SK-N-SH (cell line): ENCODE measurements around the gene ANKS1B. TPM values are rescaled to one million over a fixed set of nuclear protein-coding genes. Genes with fewer than 3 reads are reported as not detected.

ENCODE experiments used
- CTCF ChIA-PET: fragments of 300-600, 350-600 bp; formaldehyde crosslinking; extraction: SDS; loops from one replicate; lab custom pipeline; 2021; lab: Yijun Ruan, JAX
- POLR2A ChIA-PET: fragments of 350-600 bp; sonication (Branson Sonifier 250); formaldehyde crosslinking; extraction: SDS; loops from one replicate; lab custom pipeline; 2020; ENCODE audit warnings: antibody characterized with exemption, inconsistent platforms; lab: Yijun Ruan, JAX
- DNase-seq: peaks from one replicate; pipeline ENCODE4 v3.0.0; 2012
- H2AFZ ChIP-seq: fragments of 200-600 bp; sonication (generic); 2 replicates; pipeline ENCODE4 v1.8.1; 2016; ENCODE audit warnings: antibody characterized with exemption, mild to moderate bottlenecking, low read depth
- H3F3A ChIP-seq: fragments of 200-600 bp; sonication (generic); replicated peaks from 2 replicates; pipeline ENCODE3; 2016; ENCODE audit warnings: antibody characterized with exemption, mild to moderate bottlenecking; ENCODE audit not compliant: insufficient read depth
- H3K27ac ChIP-seq, 2 experiments: fragments of 200-500 bp in 1 of 2; fragments of 200-600 bp in 1 of 2; sonication (Bioruptor generic) in 1 of 2; sonication (generic), shearing (Covaris generic) in 1 of 2; 2 replicates each; pipeline versions ENCODE4 v1.5.1 to v1.6.1; 2014 to 2016; ENCODE audit warnings: low read depth in 2 of 2, inconsistent platforms in 1 of 2, low read length in 1 of 2, mild to moderate bottlenecking in 1 of 2, mixed read lengths in 1 of 2
- H3K27me3 ChIP-seq: fragments of 200-600 bp; sonication (generic), shearing (Covaris generic); 2 replicates; pipeline ENCODE4 v1.6.1; 2016; ENCODE audit warnings: mixed run types; ENCODE audit not compliant: insufficient read depth
- H3K36me3 ChIP-seq, 2 experiments: fragments of 200-500 bp in 1 of 2; fragments of 200-600 bp in 1 of 2; sonication (Bioruptor generic) in 1 of 2; sonication (generic) in 1 of 2; replicated peaks in 1 of 2; 2 replicates each; pipeline versions ENCODE3 to v1.5.1; 2014 to 2016; ENCODE audit warnings: low read length in 1 of 2, mild to moderate bottlenecking in 1 of 2; ENCODE audit not compliant: insufficient read depth in 2 of 2, control insufficient read depth in 1 of 2
- H3K4me1 ChIP-seq, 2 experiments: fragments of 200-500 bp in 1 of 2; fragments of 200-600 bp in 1 of 2; sonication (Bioruptor generic) in 1 of 2; sonication (generic), shearing (Covaris generic) in 1 of 2; 2 replicates each; pipeline versions ENCODE4 v1.5.1 to v1.6.1; 2014 to 2016; ENCODE audit warnings: low read depth in 1 of 2, low read length in 1 of 2, mixed run types in 1 of 2; ENCODE audit not compliant: insufficient read depth in 2 of 2, control insufficient read depth in 1 of 2
- H3K4me2 ChIP-seq: fragments of 200-600 bp; sonication (generic), shearing (Covaris generic); 2 replicates; pipeline ENCODE4 v1.6.1; 2017; ENCODE audit warnings: mixed run types
- H3K4me3 ChIP-seq, 2 experiments: fragments of 200-500 bp in 1 of 2; fragments of 200-600 bp in 1 of 2; sonication (Bioruptor generic) in 1 of 2; sonication (generic), shearing (Covaris generic) in 1 of 2; 2 replicates each; pipeline versions ENCODE4 v1.5.1 to v1.8.1; 2014 to 2016; ENCODE audit warnings: low read depth in 2 of 2, inconsistent platforms in 1 of 2, low read length in 1 of 2, mild to moderate bottlenecking in 1 of 2, mixed read lengths in 1 of 2, moderate library complexity in 1 of 2
- H3K79me2 ChIP-seq: fragments of 200-600 bp; sonication (generic); 2 replicates; pipeline ENCODE4 v1.8.1; 2017; ENCODE audit warnings: mild to moderate bottlenecking; ENCODE audit not compliant: insufficient read depth
- H3K9ac ChIP-seq: fragments of 200-600 bp; sonication (generic); 2 replicates; pipeline ENCODE4 v1.6.1; 2017; ENCODE audit warnings: mixed run types
- H3K9me2 ChIP-seq: fragments of 200-600 bp; sonication (generic); 2 replicates; pipeline ENCODE4 v1.6.1; 2017; ENCODE audit warnings: mixed run types
- H3K9me3 ChIP-seq: fragments of 200-600 bp; sonication (generic); 2 replicates; pipeline ENCODE4 v1.6.1; 2017; ENCODE audit warnings: mixed run types, mild to moderate bottlenecking, moderate library complexity
- H4K20me1 ChIP-seq: fragments of 200-600 bp; sonication (generic); 2 replicates; pipeline ENCODE4 v1.6.1; 2017; ENCODE audit warnings: mild to moderate bottlenecking, mixed run types; ENCODE audit not compliant: insufficient read depth
- CHD2 ChIP-seq: fragments of 150-350 bp; IDR thresholded peaks from 2 replicates; pipeline ENCODE4 v1.6.1; 2018; ENCODE audit warnings: low read length; ENCODE audit not compliant: partially characterized antibody
- ELF1 ChIP-seq: IDR thresholded peaks from 2 replicates; pipeline ENCODE4 v1.4.0; 2012
- EZH2phosphoT487 ChIP-seq: fragments of 200-600 bp; sonication (generic); IDR thresholded peaks from 2 replicates; pipeline ENCODE4 v1.6.1; 2017; ENCODE audit warnings: low read depth, mixed run types, mild to moderate bottlenecking, antibody characterized with exemption, moderate library complexity, borderline replicate concordance
- GATA2 ChIP-seq: sonication (generic); formaldehyde crosslinking; IDR thresholded peaks from 2 replicates; pipeline ENCODE4 v1.5.0; 2020; ENCODE audit warnings: mild to moderate bottlenecking, missing genetic modification reagents
- IRF3 ChIP-seq: fragments of 150-350 bp; IDR thresholded peaks from 2 replicates; pipeline ENCODE4 v1.6.1; 2016; ENCODE audit warnings: mild to moderate bottlenecking, low read depth, low read length
- MAX ChIP-seq: IDR thresholded peaks from 2 replicates; pipeline ENCODE4 v1.4.0; 2012; ENCODE audit warnings: low read depth
- MEF2A ChIP-seq: IDR thresholded peaks from 2 replicates; pipeline ENCODE4 v1.4.0; 2012; ENCODE audit warnings: low read depth, borderline replicate concordance
- NFIC ChIP-seq: IDR thresholded peaks from 2 replicates; pipeline ENCODE4 v1.4.0; 2012; ENCODE audit warnings: borderline replicate concordance
- PBX3 ChIP-seq: IDR thresholded peaks from 2 replicates; pipeline ENCODE4; 2012
- POLR2AphosphoS5 ChIP-seq: IDR thresholded peaks from 2 replicates; pipeline ENCODE4 v1.6.1; 2012; ENCODE audit warnings: low read depth, low read length
- REST ChIP-seq: IDR thresholded peaks from 2 replicates; pipeline ENCODE4 v1.6.1; 2012; ENCODE audit warnings: mild to moderate bottlenecking, low read depth, low read length, moderate library complexity
- RFX5 ChIP-seq: IDR thresholded peaks from 2 replicates; pipeline ENCODE4 v1.6.1; 2012; ENCODE audit warnings: mild to moderate bottlenecking, improper control_type of control experiment, low read length
- RXRA ChIP-seq: IDR thresholded peaks from 2 replicates; pipeline ENCODE4 v1.4.0; 2012; ENCODE audit warnings: low read depth, mild to moderate bottlenecking, borderline replicate concordance
- SIN3A ChIP-seq: IDR thresholded peaks from 2 replicates; pipeline ENCODE4 v1.6.1; 2012; ENCODE audit warnings: low read depth, mild to moderate bottlenecking, low read length, moderate library complexity, borderline replicate concordance
- SMC3 ChIP-seq: IDR thresholded peaks from 2 replicates; pipeline ENCODE4 v1.6.1; 2012; ENCODE audit warnings: low read depth, low read length, improper control_type of control experiment
- TAF1 ChIP-seq: IDR thresholded peaks from 2 replicates; pipeline ENCODE4 v1.6.1; 2012; ENCODE audit warnings: low read depth, mild to moderate bottlenecking, low read length, moderate library complexity, borderline replicate concordance
- TCF12 ChIP-seq: IDR thresholded peaks from 2 replicates; pipeline ENCODE4 v1.4.0; 2012
- TEAD4 ChIP-seq: IDR thresholded peaks from 2 replicates; pipeline ENCODE4 v1.4.0; 2012; ENCODE audit warnings: mild to moderate bottlenecking, borderline replicate concordance; ENCODE audit not compliant: insufficient read depth
- USF1 ChIP-seq: IDR thresholded peaks from 2 replicates; pipeline ENCODE4 v1.4.0; 2012; ENCODE audit warnings: low read depth, borderline replicate concordance
- WGBS: methylation state at CpG from one replicate; pipeline ENCODE4 v1.1.6; 2017; ENCODE audit warnings: low lambda C conversion rate; 5-methylcytosine and 5-hydroxymethylcytosine counted together
- polyA plus RNA-seq, 3 experiments: library from polyadenylated mRNA; depleted of rRNA; stranded (reverse); fragments of >200 nt; gene quantifications; 2 replicates each; pipeline ENCODE4 v1.2.3, GENCODE V29; 2012

ANKS1B gene
- polyA plus RNA-seq, 1 of the 3 experiments (the other 2 are of a cell fraction) = 1.8 TPM

- no peaks in the 10 kb centered on the region for H3F3A ChIP-seq
- H3K9me2 ChIP-seq = no peaks in the 10 kb centered on the region
- no peak overlapping the region for H3K4me2 ChIP-seq
- no peaks in the 10 kb centered on the region for H3K9me3 ChIP-seq
- no peaks in the 10 kb centered on the region for H3K27me3 ChIP-seq
- WGBS = 50% methylated on average over 1 of the region's 1 CpG
- H3K4me1 ChIP-seq = no peaks in the 10 kb centered on the region
- CTCF ChIA-PET = no interaction called here
- POLR2A ChIA-PET = no interaction called here
- H3K9ac ChIP-seq = no peak overlapping the region
- no peak overlapping the region for H3K27ac ChIP-seq
- no peaks in the 10 kb centered on the region for H4K20me1 ChIP-seq
- TF ChIP-seq POLR2AphosphoS5 = no peak
- TF ChIP-seq PBX3 = no peak
- TF ChIP-seq MAX = no peak
- TF ChIP-seq TEAD4 = no peak
- no peak for TF ChIP-seq GATA2 (CRISPR knock-in tag)
- no peak for TF ChIP-seq NFIC
- TF ChIP-seq MEF2A = no peak
- no peak for TF ChIP-seq CHD2
- TF ChIP-seq RXRA = no peak
- no peak for TF ChIP-seq TAF1
- no peak for TF ChIP-seq SMC3
- TF ChIP-seq, all 33 proteins: peak for 0
- DNase-seq = no peak
- Histone ChIP-seq H3K4me3 (no peak overlapping the region), H3K36me3 (peaks cover 0 to 4% of the 10 kb centered on the region in 2 experiments), H2AFZ (no peak overlapping the region), H3K79me2 (no peaks in the 10 kb centered on the region)
Measured at GRCh38 chr12:100020370-100020769, 35.6 kb upstream of the ANKS1B start.

- Histone ChIP-seq H3K4me3 (no peak overlapping the region), H4K20me1 (no peaks in the 10 kb centered on the region), H2AFZ (no peak overlapping the region), H3K4me1 (no peaks in the 10 kb centered on the region), H3K27me3 (no peaks in the 10 kb centered on the region), H3K9ac (no peak overlapping the region), H3K9me2 (no peaks in the 10 kb centered on the region), H3K9me3 (no peaks in the 10 kb centered on the region), H3K27ac (no peak overlapping the region), H3K36me3 (no peaks in the 10 kb centered on the region), H3K4me2 (no peak overlapping the region), H3F3A (no peaks in the 10 kb centered on the region), H3K79me2 (no peaks in the 10 kb centered on the region)
- POLR2A ChIA-PET = no interaction called here
- DNase-seq = no peak
- CTCF ChIA-PET = no interaction called here
- WGBS = 95% methylated on average over 3 of the region's 3 CpGs
- TF ChIP-seq ELF1 (no peak), TEAD4 (no peak), SIN3A (no peak), REST (no peak), TCF12 (no peak), POLR2AphosphoS5 (no peak), SMC3 (no peak), IRF3 (no peak), EZH2phosphoT487 (no peak), RXRA (no peak), PBX3 (no peak), USF1 (no peak), RFX5 (no peak)
Measured at GRCh38 chr12:100017056-100017455, 32.3 kb upstream of the ANKS1B start.
